Measurements from ENCODE around the gene VSIG8.

The VSIG8 gene

DNA sequence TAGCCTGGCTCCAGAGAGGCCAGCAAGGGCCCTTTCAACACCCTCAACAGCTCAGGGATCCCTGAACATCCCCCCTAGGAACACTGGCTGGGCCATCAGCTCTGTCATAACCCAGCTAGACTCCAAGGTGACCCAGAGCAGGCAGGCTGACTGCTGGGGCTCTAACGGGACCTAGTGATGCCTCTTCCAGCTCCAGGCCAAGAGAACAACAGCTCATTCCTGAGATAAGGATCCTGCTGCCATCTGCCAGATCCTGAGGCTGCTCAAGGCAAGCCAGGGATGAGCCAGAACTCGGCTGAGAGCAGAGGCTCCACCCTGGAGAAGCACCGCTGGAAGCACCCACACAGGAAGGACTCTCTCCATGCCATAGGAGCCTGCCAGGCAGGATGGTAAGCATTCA, 2.0 kb downstream of the VSIG8 start:
- no peak for DNase-seq
- Histone ChIP-seq H3K27me3 (replicated peaks; ENCODE audit: control insufficient read depth, insufficient read depth, low read length, poor library complexity, severe bottlenecking) (no peaks in the 10 kb centered on the region), H3K36me3 (ENCODE audit: control insufficient read depth, insufficient read depth, low read length) (no peaks in the 10 kb centered on the region), H3K4me3 (ENCODE audit: insufficient read depth, low read depth, low read length, poor library complexity, severe bottlenecking) (no peak overlapping the region), H3K4me1 (ENCODE audit: control insufficient read depth, insufficient read depth, low read length, poor library complexity, severe bottlenecking) (no peaks in the 10 kb centered on the region), H3K9me3 (ENCODE audit: control insufficient read depth, low read length) (no peaks in the 10 kb centered on the region), H3K27ac (ENCODE audit: insufficient read depth, low read length, poor library complexity, severe bottlenecking) (no peak overlapping the region)

DNA sequence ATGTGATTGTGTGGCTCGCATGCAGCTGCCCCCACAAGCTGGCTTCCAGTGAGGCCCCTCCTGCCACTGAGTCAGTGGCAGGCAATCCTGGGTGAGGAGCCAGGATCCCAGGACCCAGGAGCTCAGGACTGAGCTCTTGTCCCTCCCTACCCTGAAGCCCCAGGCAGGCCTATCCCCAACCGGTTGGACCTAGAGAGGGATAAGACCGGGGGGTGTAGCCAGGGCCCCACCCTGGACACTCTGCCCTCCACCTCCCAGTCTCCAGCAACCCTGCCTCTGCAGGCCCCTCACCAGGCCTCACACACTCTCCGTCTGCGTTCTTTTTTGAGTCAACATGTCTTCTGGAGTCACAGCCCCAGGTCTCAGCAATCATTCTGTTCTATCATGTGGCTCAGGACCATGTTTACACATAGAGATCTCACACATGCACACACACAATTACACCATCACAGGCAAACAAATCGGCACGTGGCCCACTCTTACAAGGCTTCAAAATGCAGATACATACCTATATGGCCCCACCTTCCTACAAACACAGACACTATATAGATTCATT, 2.6 kb downstream of the VSIG8 start:
- no peak for DNase-seq
- Histone ChIP-seq H3K27ac (ENCODE audit: insufficient read depth, low read length, poor library complexity, severe bottlenecking) (no peak overlapping the region), H3K4me3 (ENCODE audit: insufficient read depth, low read depth, low read length, poor library complexity, severe bottlenecking) (no peak overlapping the region), H3K27me3 (replicated peaks; ENCODE audit: control insufficient read depth, insufficient read depth, low read length, poor library complexity, severe bottlenecking) (no peaks in the 10 kb centered on the region), H3K9me3 (ENCODE audit: control insufficient read depth, low read length) (no peaks in the 10 kb centered on the region), H3K36me3 (ENCODE audit: control insufficient read depth, insufficient read depth, low read length) (no peaks in the 10 kb centered on the region), H3K4me1 (ENCODE audit: control insufficient read depth, insufficient read depth, low read length, poor library complexity, severe bottlenecking) (peaks cover 5% of the 10 kb centered on the region)

DNA sequence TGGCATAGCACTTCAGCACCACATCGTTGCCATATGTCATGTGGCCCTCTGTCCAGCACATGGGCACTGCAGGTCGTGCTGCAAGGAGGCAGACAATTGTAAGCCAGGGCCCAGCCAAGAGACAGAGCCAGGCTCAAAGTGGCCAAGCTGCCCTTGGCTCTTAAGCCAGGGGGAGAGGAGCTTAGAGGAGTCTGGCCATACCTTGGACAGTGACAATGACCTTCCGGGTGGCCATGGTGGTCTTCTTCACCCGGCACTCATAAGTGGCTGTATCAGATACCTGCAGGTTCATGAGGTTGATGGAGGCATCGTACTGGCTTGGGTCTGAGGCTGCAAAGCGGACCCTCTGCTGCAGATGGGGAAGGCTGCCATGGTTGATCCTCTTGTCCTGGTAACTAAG, 4.6 kb downstream of the VSIG8 start:
- H3K9me3 ChIP-seq (ENCODE audit: control insufficient read depth, low read length), result no peaks in the 10 kb centered on the region
- no peaks in the 10 kb centered on the region for H3K36me3 ChIP-seq (ENCODE audit: control insufficient read depth, insufficient read depth, low read length)
- no peak overlapping the region for H3K27ac ChIP-seq (ENCODE audit: insufficient read depth, low read length, poor library complexity, severe bottlenecking)
- no peaks in the 10 kb centered on the region for H3K27me3 ChIP-seq (replicated peaks; ENCODE audit: control insufficient read depth, insufficient read depth, low read length, poor library complexity, severe bottlenecking)
- no peak for DNase-seq
- no peak overlapping the region for H3K4me3 ChIP-seq (ENCODE audit: insufficient read depth, low read depth, low read length, poor library complexity, severe bottlenecking)
- peaks cover 5% of the 10 kb centered on the region for H3K4me1 ChIP-seq (ENCODE audit: control insufficient read depth, insufficient read depth, low read length, poor library complexity, severe bottlenecking)

DNA sequence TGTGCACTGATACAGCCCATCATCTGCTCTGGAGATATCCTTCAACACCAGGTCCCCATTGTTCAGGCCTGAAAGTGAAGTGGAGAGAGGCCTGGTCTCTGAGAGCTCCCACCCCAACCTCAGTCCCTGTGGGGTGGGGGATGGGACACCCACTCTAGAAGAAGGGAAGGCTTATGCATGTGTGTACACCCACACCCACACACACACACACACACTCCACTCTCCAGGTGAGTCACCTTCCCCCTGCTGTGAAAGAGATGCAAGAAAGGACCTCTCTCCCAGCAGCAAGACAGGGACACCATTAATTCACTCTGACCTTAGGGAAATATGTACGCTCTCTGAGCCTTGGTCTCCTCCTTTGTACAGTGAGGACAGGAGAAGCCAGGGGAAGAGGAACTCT, 5.9 kb downstream of the VSIG8 start:
- peaks cover 5% of the 10 kb centered on the region for H3K4me1 ChIP-seq (ENCODE audit: control insufficient read depth, insufficient read depth, low read length, poor library complexity, severe bottlenecking)
- no peaks in the 10 kb centered on the region for H3K27me3 ChIP-seq (replicated peaks; ENCODE audit: control insufficient read depth, insufficient read depth, low read length, poor library complexity, severe bottlenecking)
- no peak overlapping the region for H3K27ac ChIP-seq (ENCODE audit: insufficient read depth, low read length, poor library complexity, severe bottlenecking)
- H3K4me3 ChIP-seq (ENCODE audit: insufficient read depth, low read depth, low read length, poor library complexity, severe bottlenecking), result no peak overlapping the region
- H3K36me3 ChIP-seq (ENCODE audit: control insufficient read depth, insufficient read depth, low read length), result no peaks in the 10 kb centered on the region
- no peaks in the 10 kb centered on the region for H3K9me3 ChIP-seq (ENCODE audit: control insufficient read depth, low read length)
- no peak for DNase-seq

DNA sequence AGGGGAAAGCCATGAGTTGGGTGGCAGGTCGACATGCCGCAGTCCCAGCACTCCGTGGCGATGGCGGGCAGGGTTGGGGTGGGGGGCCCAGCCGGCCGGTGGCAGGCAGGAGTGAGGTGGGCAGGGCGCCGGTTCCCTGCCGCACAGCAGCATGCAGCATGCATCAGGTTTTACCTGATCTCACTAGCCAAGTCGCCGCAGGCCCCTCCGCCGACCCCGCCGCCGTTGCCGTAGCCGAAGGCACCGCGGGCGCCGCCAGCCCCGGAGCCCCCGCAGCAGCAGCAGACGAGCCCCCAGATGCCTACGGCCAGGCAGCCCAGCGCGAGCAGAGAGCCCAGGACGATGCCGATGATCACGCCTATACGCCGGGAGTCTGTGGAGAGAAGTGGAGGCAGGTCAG, 6.7 kb downstream of the VSIG8 start:
- no peaks in the 10 kb centered on the region for H3K9me3 ChIP-seq (ENCODE audit: control insufficient read depth, low read length)
- no peak overlapping the region for H3K27ac ChIP-seq (ENCODE audit: insufficient read depth, low read length, poor library complexity, severe bottlenecking)
- no peaks in the 10 kb centered on the region for H3K27me3 ChIP-seq (replicated peaks; ENCODE audit: control insufficient read depth, insufficient read depth, low read length, poor library complexity, severe bottlenecking)
- no peak overlapping the region for H3K4me3 ChIP-seq (ENCODE audit: insufficient read depth, low read depth, low read length, poor library complexity, severe bottlenecking)
- H3K4me1 ChIP-seq (ENCODE audit: control insufficient read depth, insufficient read depth, low read length, poor library complexity, severe bottlenecking), result peaks cover 5% of the 10 kb centered on the region
- DNase-seq, result no peak
- H3K36me3 ChIP-seq (ENCODE audit: control insufficient read depth, insufficient read depth, low read length), result no peaks in the 10 kb centered on the region

DNA sequence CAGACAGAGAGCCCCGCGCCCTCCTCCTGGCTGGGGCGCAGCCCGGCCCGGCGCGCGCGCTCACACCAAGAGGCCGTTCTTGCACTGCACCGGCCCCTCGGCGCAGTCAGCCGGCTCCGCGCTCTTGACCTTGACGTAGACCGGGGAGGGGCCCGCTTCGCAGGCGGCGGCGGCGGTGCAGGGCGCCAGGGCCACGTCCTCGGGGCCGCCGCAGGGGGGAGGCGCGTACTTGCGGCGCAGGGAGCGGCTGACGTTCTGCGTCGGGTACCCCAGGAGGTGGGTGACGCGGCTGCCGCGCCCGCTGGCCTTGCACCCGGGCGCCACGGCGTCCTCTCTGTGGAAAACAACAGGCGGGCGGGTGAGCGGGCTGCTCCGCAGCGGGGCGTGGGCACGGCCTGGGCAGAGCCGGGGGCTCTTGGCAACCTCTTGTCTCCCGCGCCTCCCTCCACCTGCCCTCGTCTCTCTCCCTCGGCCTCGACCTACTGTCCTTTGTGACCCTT, 7.7 kb downstream of the VSIG8 start:
- H3K4me1 ChIP-seq (ENCODE audit: control insufficient read depth, insufficient read depth, low read length, poor library complexity, severe bottlenecking), result peaks cover 5% of the 10 kb centered on the region
- no peaks in the 10 kb centered on the region for H3K27me3 ChIP-seq (replicated peaks; ENCODE audit: control insufficient read depth, insufficient read depth, low read length, poor library complexity, severe bottlenecking)
- peak; percentile 41 to 50 (median 46) for DNase-seq
- H3K27ac ChIP-seq (ENCODE audit: insufficient read depth, low read length, poor library complexity, severe bottlenecking), result peak overlapping the region; percentile 53
- no peaks in the 10 kb centered on the region for H3K9me3 ChIP-seq (ENCODE audit: control insufficient read depth, low read length)
- no peaks in the 10 kb centered on the region for H3K36me3 ChIP-seq (ENCODE audit: control insufficient read depth, insufficient read depth, low read length)
- peak overlapping the region; percentile 76 for H3K4me3 ChIP-seq (ENCODE audit: insufficient read depth, low read depth, low read length, poor library complexity, severe bottlenecking)

DNA sequence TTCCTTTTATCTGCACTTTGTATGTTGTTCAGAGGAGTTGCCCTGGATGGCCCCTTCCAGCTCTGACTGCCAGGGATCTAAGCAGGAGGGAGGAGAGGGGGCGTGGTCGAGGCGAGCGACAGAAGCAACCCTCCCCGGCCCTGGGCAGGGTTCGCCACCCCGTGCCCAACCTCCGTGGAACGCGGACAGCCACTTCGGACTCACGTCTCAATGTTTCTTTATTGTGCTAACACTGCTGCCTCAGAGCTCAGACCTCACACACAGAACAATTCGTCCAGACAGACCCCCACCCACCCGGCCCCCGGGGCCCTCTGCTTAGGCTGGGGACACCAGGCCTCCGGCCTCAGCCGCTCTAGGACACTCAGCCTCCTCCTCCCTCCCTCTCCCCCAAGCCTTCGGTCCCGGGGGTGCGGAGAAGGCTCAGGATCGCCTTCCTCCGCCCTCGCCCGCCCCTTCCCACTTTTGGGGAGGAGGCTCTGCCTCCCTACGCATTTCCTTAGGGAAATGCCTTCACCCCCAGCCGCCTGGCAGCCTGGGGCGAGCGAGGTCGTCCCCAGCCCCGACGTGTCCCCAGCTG, 8.3 kb downstream of the VSIG8 start:
- no peaks in the 10 kb centered on the region for H3K27me3 ChIP-seq (replicated peaks; ENCODE audit: control insufficient read depth, insufficient read depth, low read length, poor library complexity, severe bottlenecking)
- H3K4me3 ChIP-seq (ENCODE audit: insufficient read depth, low read depth, low read length, poor library complexity, severe bottlenecking), result peak overlapping the region; percentile 76
- H3K27ac ChIP-seq (ENCODE audit: insufficient read depth, low read length, poor library complexity, severe bottlenecking), result peak overlapping the region; percentile 53
- no peaks in the 10 kb centered on the region for H3K9me3 ChIP-seq (ENCODE audit: control insufficient read depth, low read length)
- DNase-seq, result no peak
- H3K36me3 ChIP-seq (ENCODE audit: control insufficient read depth, insufficient read depth, low read length), result no peaks in the 10 kb centered on the region
- H3K4me1 ChIP-seq (ENCODE audit: control insufficient read depth, insufficient read depth, low read length, poor library complexity, severe bottlenecking), result peaks cover 5% of the 10 kb centered on the region

DNA sequence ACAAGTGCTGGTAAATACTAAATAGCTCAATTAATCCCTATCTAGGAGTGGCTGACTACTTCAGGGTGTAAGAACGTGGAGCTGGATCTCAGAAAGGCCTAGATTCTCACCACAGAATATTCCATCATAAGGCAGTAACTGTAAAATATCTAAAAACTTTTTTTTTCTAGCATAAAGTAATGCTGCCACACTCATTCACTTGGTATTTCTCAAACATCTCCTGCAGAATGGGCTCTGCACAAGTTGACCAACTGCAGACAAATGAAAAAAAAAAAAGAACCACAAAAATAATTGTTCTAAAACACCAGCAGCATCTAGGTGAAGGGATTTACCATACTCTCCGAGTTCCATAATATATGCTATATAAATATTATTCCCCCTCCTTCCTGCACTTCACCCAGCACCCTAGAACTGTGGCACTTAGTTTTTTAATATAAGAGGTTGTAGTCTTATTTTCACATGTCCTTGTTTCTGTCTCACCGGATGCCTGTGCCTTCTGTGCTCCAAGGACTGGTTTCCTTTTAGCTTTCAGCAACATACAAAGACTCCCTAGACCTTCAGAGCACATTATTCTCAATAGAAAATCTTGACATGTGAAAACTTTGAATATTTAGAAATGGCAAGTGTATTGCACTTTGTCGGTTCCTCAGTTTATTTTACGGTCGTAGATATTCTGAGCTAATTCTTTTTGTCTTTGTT, 8.9 kb downstream of the VSIG8 start:
- peak overlapping the region; percentile 53 for H3K27ac ChIP-seq (ENCODE audit: insufficient read depth, low read length, poor library complexity, severe bottlenecking)
- DNase-seq, result no peak

DNA sequence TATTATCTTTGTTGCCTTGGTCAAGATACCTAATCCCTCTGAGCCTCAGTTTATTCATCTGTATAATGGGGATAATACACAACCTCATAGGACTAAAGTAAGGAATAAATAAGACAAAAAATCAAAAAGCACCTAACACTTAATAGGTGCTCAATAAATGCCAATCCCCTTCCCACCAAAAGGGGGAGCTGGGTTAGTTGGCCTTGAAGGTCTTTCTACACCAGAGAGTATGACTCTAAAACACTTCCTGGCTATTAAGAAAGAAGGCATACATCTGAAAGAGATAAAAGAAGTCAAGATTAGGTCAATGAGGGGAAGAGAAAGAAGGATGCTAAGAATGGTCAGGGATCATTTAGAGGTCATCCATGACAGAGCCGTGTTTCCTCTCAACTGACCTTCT, 11.1 kb downstream of the VSIG8 start:
- Histone ChIP-seq H3K4me3 (ENCODE audit: insufficient read depth, low read depth, low read length, poor library complexity, severe bottlenecking) (no peak overlapping the region), H3K9me3 (ENCODE audit: control insufficient read depth, low read length) (no peaks in the 10 kb centered on the region), H3K36me3 (ENCODE audit: control insufficient read depth, insufficient read depth, low read length) (no peaks in the 10 kb centered on the region), H3K27me3 (replicated peaks; ENCODE audit: control insufficient read depth, insufficient read depth, low read length, poor library complexity, severe bottlenecking) (no peaks in the 10 kb centered on the region), H3K27ac (ENCODE audit: insufficient read depth, low read length, poor library complexity, severe bottlenecking) (no peak overlapping the region), H3K4me1 (ENCODE audit: control insufficient read depth, insufficient read depth, low read length, poor library complexity, severe bottlenecking) (peaks cover 5% of the 10 kb centered on the region)
- no peak for DNase-seq

More for the DNA sequence above, 8.9 kb downstream of the VSIG8 start:
- Histone ChIP-seq H3K9me3 (ENCODE audit: control insufficient read depth, low read length) (no peaks in the 10 kb centered on the region), H3K4me1 (ENCODE audit: control insufficient read depth, insufficient read depth, low read length, poor library complexity, severe bottlenecking) (peaks cover 5% of the 10 kb centered on the region), H3K36me3 (ENCODE audit: control insufficient read depth, insufficient read depth, low read length) (no peaks in the 10 kb centered on the region), H3K4me3 (ENCODE audit: insufficient read depth, low read depth, low read length, poor library complexity, severe bottlenecking) (peak overlapping the region; percentile 76), H3K27me3 (replicated peaks; ENCODE audit: control insufficient read depth, insufficient read depth, low read length, poor library complexity, severe bottlenecking) (no peaks in the 10 kb centered on the region)

DNA sequence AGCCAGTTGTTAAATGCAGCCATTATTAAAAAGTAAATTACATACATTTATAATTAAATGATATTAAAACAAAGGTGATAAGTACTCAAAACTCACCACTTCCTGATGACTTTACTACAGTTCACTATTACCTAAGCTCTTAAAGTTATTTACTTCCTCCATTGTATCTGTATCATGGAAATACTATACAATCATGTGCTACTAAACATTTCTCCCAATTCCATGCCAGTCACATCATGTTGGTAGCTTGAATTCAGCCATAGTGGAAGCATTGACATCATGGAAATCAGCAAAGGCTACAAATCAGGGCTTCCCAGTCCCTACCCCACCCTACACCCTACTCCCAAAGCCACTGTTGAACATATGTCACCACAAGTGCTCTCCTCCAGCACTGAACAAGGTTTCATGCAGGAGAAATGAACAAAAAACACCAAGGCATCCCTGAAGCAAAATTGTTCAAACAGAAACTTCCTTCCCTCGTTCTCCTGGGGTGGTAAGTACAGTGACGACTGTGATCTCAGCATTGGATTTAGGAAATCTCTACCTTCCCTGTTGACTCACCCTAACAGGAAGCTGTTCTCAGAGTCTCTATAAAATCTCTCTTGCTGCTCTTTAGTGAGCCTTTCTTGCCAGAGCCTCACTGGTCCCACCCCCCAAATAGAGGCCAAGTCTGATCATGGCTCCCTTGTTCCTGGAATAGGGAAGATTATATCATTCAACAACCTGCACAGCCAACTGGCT, 12.7 kb downstream of the VSIG8 start:
- Histone ChIP-seq H3K27ac (ENCODE audit: insufficient read depth, low read length, poor library complexity, severe bottlenecking) (no peak overlapping the region), H3K36me3 (ENCODE audit: control insufficient read depth, insufficient read depth, low read length) (no peaks in the 10 kb centered on the region), H3K9me3 (ENCODE audit: control insufficient read depth, low read length) (no peaks in the 10 kb centered on the region), H3K4me3 (ENCODE audit: insufficient read depth, low read depth, low read length, poor library complexity, severe bottlenecking) (no peak overlapping the region), H3K27me3 (replicated peaks; ENCODE audit: control insufficient read depth, insufficient read depth, low read length, poor library complexity, severe bottlenecking) (no peaks in the 10 kb centered on the region), H3K4me1 (ENCODE audit: control insufficient read depth, insufficient read depth, low read length, poor library complexity, severe bottlenecking) (no peaks in the 10 kb centered on the region)
- DNase-seq, result no peak

All from effector memory CD4-positive, alpha-beta T cell (primary cell).